ENCODE data around the gene CTDSPL2. TPM values are rescaled to one million over a fixed set of nuclear protein-coding genes. Genes with fewer than 3 reads are reported as not detected.
"Not testable (repeated sequence)": the region's sequence is repeated elsewhere in the genome, so short reads cannot be mapped to it uniquely, and the experiment has no call there.

The CTDSPL2 gene
- total RNA-seq, 1 experiment from 2014 or later = 43.5 TPM

- in situ Hi-C loops (cut with HindIII; ENCODE audit: low pct_unique_long_range_greater_than_20kb, low sequenced_read_pairs) = no loop called here
- no peak for DNase-seq (ENCODE audit: low read depth)
These were observed 105.3 kb downstream of the CTDSPL2 start for GRCh38 chr15:44532689-44533088.

GRCh38 chr15:44535092-44535491 is 107.7 kb downstream of the CTDSPL2 start:
- in situ Hi-C loops (cut with HindIII; ENCODE audit: low pct_unique_long_range_greater_than_20kb, low sequenced_read_pairs) = no loop called here
- no peak for DNase-seq (ENCODE audit: low read depth)

GRCh38 chr15:44535523-44536301 is 108.3 kb downstream of the CTDSPL2 start:
- DNase-seq (ENCODE audit: low read depth) = no peak
- in situ Hi-C loops (cut with HindIII; ENCODE audit: low pct_unique_long_range_greater_than_20kb, low sequenced_read_pairs) = no loop called here

- in situ Hi-C loops (cut with HindIII; ENCODE audit: low pct_unique_long_range_greater_than_20kb, low sequenced_read_pairs) = no loop called here
- peak; percentile 90 for DNase-seq (ENCODE audit: low read depth)
These were observed 109.0 kb downstream of the CTDSPL2 start for GRCh38 chr15:44536302-44536961.

- DNase-seq (ENCODE audit: low read depth) = peak; percentile 93
- in situ Hi-C loops (cut with HindIII; ENCODE audit: low pct_unique_long_range_greater_than_20kb, low sequenced_read_pairs) = no loop called here
These were observed 109.7 kb downstream of the CTDSPL2 start, which contains the start of gene EIF3J for GRCh38 chr15:44536962-44537734. TSS of gene EIF3J (plus strand) at chr15:44537147. CDS start at chr15:44537195, 48 bp downstream.

GRCh38 chr15:44537735-44538240 is 110.4 kb downstream of the CTDSPL2 start:
- in situ Hi-C loops (cut with HindIII; ENCODE audit: low pct_unique_long_range_greater_than_20kb, low sequenced_read_pairs) = no loop called here
- DNase-seq (ENCODE audit: low read depth) = no peak

GRCh38 chr15:44541282-44541958 is 114.0 kb downstream of the CTDSPL2 start:
- DNase-seq (ENCODE audit: low read depth) = peak; percentile 31
- in situ Hi-C loops (cut with HindIII; ENCODE audit: low pct_unique_long_range_greater_than_20kb, low sequenced_read_pairs) = no loop called here

- no peak for DNase-seq (ENCODE audit: low read depth)
- in situ Hi-C loops (cut with HindIII; ENCODE audit: low pct_unique_long_range_greater_than_20kb, low sequenced_read_pairs) = no loop called here
These were observed 115.2 kb downstream of the CTDSPL2 start for GRCh38 chr15:44542596-44542995.

- in situ Hi-C loops (cut with HindIII; ENCODE audit: low pct_unique_long_range_greater_than_20kb, low sequenced_read_pairs); DNase-seq (ENCODE audit: low read depth): not testable (repeated sequence)
These were observed 117.3 kb downstream of the CTDSPL2 start for GRCh38 chr15:44544745-44545144.

GRCh38 chr15:44545913-44546802 is 118.7 kb downstream of the CTDSPL2 start:
- DNase-seq (ENCODE audit: low read depth) = no peak
- in situ Hi-C loops (cut with HindIII; ENCODE audit: low pct_unique_long_range_greater_than_20kb, low sequenced_read_pairs) = no loop called here

GRCh38 chr15:44549152-44549551 is 121.7 kb downstream of the CTDSPL2 start:
- DNase-seq (ENCODE audit: low read depth); in situ Hi-C loops (cut with HindIII; ENCODE audit: low pct_unique_long_range_greater_than_20kb, low sequenced_read_pairs): not testable (repeated sequence)

GRCh38 chr15:44550256-44550655 is 122.8 kb downstream of the CTDSPL2 start:
- in situ Hi-C loops (cut with HindIII; ENCODE audit: low pct_unique_long_range_greater_than_20kb, low sequenced_read_pairs) = no loop called here
- peak; percentile 35 for DNase-seq (ENCODE audit: low read depth)

GRCh38 chr15:44550734-44551133 is 123.3 kb downstream of the CTDSPL2 start:
- no peak for DNase-seq (ENCODE audit: low read depth)
- in situ Hi-C loops (cut with HindIII; ENCODE audit: low pct_unique_long_range_greater_than_20kb, low sequenced_read_pairs) = no loop called here

- in situ Hi-C loops (cut with HindIII; ENCODE audit: low pct_unique_long_range_greater_than_20kb, low sequenced_read_pairs) = no loop called here
- DNase-seq (ENCODE audit: low read depth) = no peak
These were observed 127.7 kb downstream of the CTDSPL2 start for GRCh38 chr15:44554934-44555723.

- DNase-seq (ENCODE audit: low read depth); in situ Hi-C loops (cut with HindIII; ENCODE audit: low pct_unique_long_range_greater_than_20kb, low sequenced_read_pairs): not testable (repeated sequence)
These were observed 133.5 kb downstream of the CTDSPL2 start for GRCh38 chr15:44560926-44561325.

- in situ Hi-C loops (cut with HindIII; ENCODE audit: low pct_unique_long_range_greater_than_20kb, low sequenced_read_pairs) = no loop called here
- DNase-seq (ENCODE audit: low read depth) = no peak
These were observed 138.1 kb downstream of the CTDSPL2 start for GRCh38 chr15:44565387-44566154.

Measured in Caki2 (cell line).